HL-60 (cell line): ENCODE results near the gene SLC17A8.

Experiments
- DNase-seq, 2 experiments: peaks; one replicate each; pipeline ENCODE4 v3.0.0-alpha.2; 2010 to 2020; ENCODE audit warnings: low read depth in 1 of 2, low spot score in 1 of 2
- H3K27ac ChIP-seq: fragments of 250-450 bp; sonication (Bioruptor Pico); replicated peaks from 2 replicates; pipeline ENCODE4 v1.5.1; 2020; ENCODE audit warnings: mild to moderate bottlenecking, moderate library complexity
- H3K27me3 ChIP-seq: fragments of 250-450 bp; sonication (Bioruptor Pico); 2 replicates; pipeline ENCODE4 v1.5.1; 2021; ENCODE audit warnings: mild to moderate bottlenecking, moderate library complexity; ENCODE audit not compliant: insufficient read depth, poor library complexity, severe bottlenecking
- H3K4me3 ChIP-seq: replicated peaks from 2 replicates; pipeline ENCODE4 v1.5.1; 2011; ENCODE audit warnings: mild to moderate bottlenecking, control low read depth, low read length; ENCODE audit not compliant: insufficient read depth
- CTCF ChIP-seq: IDR thresholded peaks from one replicate; pipeline ENCODE4 v1.5.1; 2011; ENCODE audit warnings: low read length, control low read depth, inconsistent platforms; ENCODE audit not compliant: insufficient read depth
- GABPA ChIP-seq: IDR thresholded peaks from 2 replicates; pipeline ENCODE4 v1.6.1; 2012; ENCODE audit warnings: low read depth
- POLR2AphosphoS5 ChIP-seq: IDR thresholded peaks from 2 replicates; pipeline ENCODE4 v1.6.1; 2012; ENCODE audit warnings: low read depth
- REST ChIP-seq: IDR thresholded peaks from 2 replicates; pipeline ENCODE4 v1.6.1; 2012; ENCODE audit warnings: low read depth; ENCODE audit not compliant: insufficient replicate concordance
- SPI1 ChIP-seq: IDR thresholded peaks from 2 replicates; pipeline ENCODE4 v1.6.1; 2012; ENCODE audit warnings: low read depth, mild to moderate bottlenecking, borderline replicate concordance

SLC17A8 gene

GRCh38 chr12:100460702-100461101 lies 103.8 kb downstream of the SLC17A8 start:
- TF ChIP-seq REST (no peak), POLR2AphosphoS5 (no peak)
- Histone ChIP-seq H3K27me3 (no peaks in the 10 kb centered on the region), H3K27ac (no peak overlapping the region), H3K4me3 (no peak overlapping the region)
- no peak for DNase-seq

- H3K27ac ChIP-seq = no peak overlapping the region
- no peak overlapping the region for H3K4me3 ChIP-seq
- no peak for DNase-seq
- H3K27me3 ChIP-seq = no peaks in the 10 kb centered on the region
- peak; percentile 35 for TF ChIP-seq REST
- TF ChIP-seq POLR2AphosphoS5 = no peak
- TF ChIP-seq SPI1 = no peak
- no peak for TF ChIP-seq GABPA
Observed at GRCh38 chr12:100461330-100461973, 104.6 kb downstream of the SLC17A8 start.

- Histone ChIP-seq H3K4me3 (no peak overlapping the region), H3K27me3 (no peaks in the 10 kb centered on the region), H3K27ac (no peak overlapping the region)
- DNase-seq = no peak
- TF ChIP-seq POLR2AphosphoS5 (no peak), GABPA (no peak), REST (no peak), CTCF (no peak), SPI1 (no peak)
Observed at GRCh38 chr12:100463661-100464060, 106.8 kb downstream of the SLC17A8 start.

GRCh38 chr12:100464529-100464928 lies 107.7 kb downstream of the SLC17A8 start:
- H3K27me3 ChIP-seq = no peaks in the 10 kb centered on the region
- no peak for TF ChIP-seq GABPA
- no peak for TF ChIP-seq POLR2AphosphoS5
- no peak for TF ChIP-seq REST
- H3K27ac ChIP-seq = no peak overlapping the region
- no peak overlapping the region for H3K4me3 ChIP-seq
- no peak for DNase-seq
